Muscle layer of colon (tissue), 2 donors: ENCODE measurements around the gene ACTN3.

Experiments
- H3K27ac ChIP-seq: one replicate; pipeline ENCODE4 v1.7.0; 2013; ENCODE audit warnings: low read depth, mild to moderate bottlenecking, low read length, moderate library complexity
- H3K27me3 ChIP-seq, 2 donors: one replicate each; pipeline ENCODE4 v1.7.0; 2013; ENCODE audit warnings: low read length in 2 of 2, mild to moderate bottlenecking in 2 of 2; ENCODE audit not compliant: insufficient read depth in 2 of 2, control insufficient read depth in 1 of 2
- H3K36me3 ChIP-seq: one replicate; pipeline ENCODE4 v1.7.0; 2013; ENCODE audit warnings: mild to moderate bottlenecking, low read length; ENCODE audit not compliant: insufficient read depth
- H3K4me1 ChIP-seq: one replicate; pipeline ENCODE4 v1.7.0; 2013; ENCODE audit warnings: mild to moderate bottlenecking, low read length; ENCODE audit not compliant: insufficient read depth
- H3K4me3 ChIP-seq, 2 donors: one replicate each; pipeline ENCODE4 v1.7.0; 2013; ENCODE audit warnings: low read length in 2 of 2, low read depth in 1 of 2, mild to moderate bottlenecking in 1 of 2, moderate library complexity in 1 of 2
- H3K9ac ChIP-seq: one replicate; pipeline ENCODE4 v1.7.0; 2013; ENCODE audit warnings: low read length
- H3K9me3 ChIP-seq: one replicate; pipeline ENCODE4 v1.7.0; 2013; ENCODE audit warnings: mild to moderate bottlenecking, low read length
- donor health status: abdominal sarcoma.
- donor health status: Adenocarcinoma of cecum.

ACTN3 gene

DNA sequence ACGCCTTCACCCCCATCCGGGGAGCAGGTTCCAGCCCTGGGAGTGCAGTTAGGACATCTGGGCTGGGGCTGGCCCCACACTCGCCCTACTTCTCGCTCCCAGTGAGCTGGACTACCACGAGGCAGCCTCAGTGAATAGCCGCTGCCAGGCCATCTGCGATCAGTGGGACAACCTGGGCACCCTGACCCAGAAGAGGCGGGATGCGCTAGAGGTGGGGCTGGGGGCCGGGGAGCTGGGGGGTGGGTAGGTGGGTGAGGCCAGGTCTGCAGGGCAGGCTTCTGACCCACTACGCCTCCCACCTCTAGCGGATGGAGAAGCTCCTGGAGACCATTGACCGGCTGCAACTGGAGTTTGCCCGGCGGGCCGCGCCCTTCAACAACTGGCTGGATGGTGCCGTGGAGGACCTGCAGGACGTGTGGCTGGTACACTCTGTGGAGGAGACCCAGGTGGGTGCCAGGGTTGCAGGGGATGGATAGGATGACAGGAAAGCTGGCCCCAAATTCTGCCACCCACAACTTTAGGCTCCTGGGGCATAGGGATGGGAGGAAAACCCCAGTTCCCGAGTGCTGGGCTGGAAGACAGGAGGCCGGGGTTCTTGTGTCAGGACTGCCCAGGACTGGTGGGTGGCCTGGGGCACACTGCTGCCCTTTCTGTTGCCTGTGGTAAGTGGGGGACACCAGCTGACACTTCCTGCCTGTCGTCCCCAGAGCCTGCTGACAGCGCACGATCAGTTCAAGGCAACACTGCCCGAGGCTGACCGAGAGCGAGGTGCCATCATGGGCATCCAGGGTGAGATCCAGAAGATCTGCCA is 13.4 kb downstream of the ACTN3 start:
- Histone ChIP-seq H3K27me3 (no peaks in the 10 kb centered on the region), H3K4me3 (no peak overlapping the region), H3K4me1 (peaks cover 4% of the 10 kb centered on the region), H3K27ac (no peak overlapping the region), H3K9ac (no peak overlapping the region), H3K9me3 (no peaks in the 10 kb centered on the region), H3K36me3 (no peaks in the 10 kb centered on the region)

DNA sequence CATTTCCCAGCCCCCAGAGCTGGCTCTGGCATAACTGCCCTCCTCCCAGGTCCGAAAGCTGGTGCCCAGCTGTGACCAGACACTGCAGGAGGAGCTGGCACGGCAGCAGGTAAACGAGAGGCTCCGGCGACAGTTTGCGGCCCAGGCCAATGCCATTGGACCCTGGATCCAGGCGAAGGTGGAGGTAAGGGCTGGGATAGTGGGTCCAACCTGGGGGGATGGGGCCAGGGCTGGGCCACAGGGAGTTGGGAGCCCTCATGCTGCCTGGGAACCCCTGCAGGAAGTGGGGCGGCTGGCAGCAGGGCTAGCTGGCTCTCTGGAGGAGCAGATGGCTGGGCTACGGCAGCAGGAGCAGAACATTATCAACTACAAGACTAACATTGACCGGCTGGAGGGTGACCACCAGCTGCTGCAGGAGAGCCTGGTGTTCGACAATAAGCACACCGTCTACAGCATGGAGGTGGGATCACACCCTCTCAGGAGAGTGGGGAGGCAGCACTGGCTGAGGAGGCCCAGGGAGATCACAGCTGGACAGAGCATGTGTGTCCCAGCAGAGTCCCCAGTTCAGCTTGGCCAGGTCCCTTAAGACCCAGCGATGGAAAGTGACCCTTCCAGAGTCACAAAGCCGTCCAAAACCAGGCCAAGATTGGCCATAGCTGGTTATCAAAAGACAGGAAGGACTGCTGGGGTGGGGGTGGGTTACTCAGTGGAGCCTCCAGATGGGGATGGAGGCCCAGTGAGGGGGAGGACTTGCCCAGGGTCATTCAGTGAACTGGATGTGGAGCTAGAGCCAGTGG is 14.7 kb downstream of the ACTN3 start:
- no peak overlapping the region for H3K9ac ChIP-seq
- no peaks in the 10 kb centered on the region for H3K9me3 ChIP-seq
- peaks cover 4% of the 10 kb centered on the region for H3K36me3 ChIP-seq
- no peak overlapping the region for H3K4me3 ChIP-seq
- H3K27ac ChIP-seq = no peak overlapping the region
- H3K27me3 ChIP-seq = no peaks in the 10 kb centered on the region
- H3K4me1 ChIP-seq = peaks cover 4% of the 10 kb centered on the region

DNA sequence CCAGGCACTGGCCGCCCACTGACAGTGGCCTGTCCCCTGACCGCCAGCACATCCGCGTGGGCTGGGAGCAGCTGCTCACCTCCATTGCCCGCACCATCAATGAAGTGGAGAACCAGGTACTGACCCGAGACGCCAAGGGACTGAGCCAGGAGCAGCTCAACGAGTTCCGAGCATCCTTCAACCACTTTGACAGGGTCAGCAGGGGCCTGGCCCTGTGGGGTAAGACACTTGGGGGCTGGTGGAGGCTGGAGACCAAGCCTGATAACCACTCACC is 15.2 kb downstream of the ACTN3 start:
- peaks cover 4% of the 10 kb centered on the region for H3K36me3 ChIP-seq

DNA sequence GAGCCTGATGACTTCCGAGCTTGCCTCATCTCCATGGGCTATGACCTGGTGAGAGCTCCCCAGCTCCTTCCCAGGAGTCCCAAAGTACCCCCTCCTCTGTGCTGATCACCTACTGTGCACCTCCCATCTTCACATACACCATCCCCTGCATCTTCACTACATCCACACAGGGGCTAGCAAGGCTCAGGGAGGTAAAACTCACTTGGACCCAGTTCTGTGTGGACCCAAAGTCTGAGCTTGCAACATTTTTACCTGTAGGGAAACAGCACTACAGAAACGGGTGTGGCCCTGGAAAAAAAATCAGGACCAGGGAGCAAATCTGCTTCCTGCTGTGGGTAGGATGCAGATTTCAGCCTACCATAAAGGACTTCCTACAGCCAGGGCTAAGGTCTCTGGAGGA is 15.6 kb downstream of the ACTN3 start:
- no peak overlapping the region for H3K9ac ChIP-seq
- H3K4me3 ChIP-seq = no peak overlapping the region
- no peak overlapping the region for H3K27ac ChIP-seq
- peaks cover 7% of the 10 kb centered on the region for H3K4me1 ChIP-seq
- no peaks in the 10 kb centered on the region for H3K27me3 ChIP-seq
- H3K9me3 ChIP-seq = no peaks in the 10 kb centered on the region
- H3K36me3 ChIP-seq = peaks cover 4% of the 10 kb centered on the region

More for the DNA sequence above, 15.2 kb downstream of the ACTN3 start:
- Histone ChIP-seq H3K27me3 (no peaks in the 10 kb centered on the region), H3K4me3 (no peak overlapping the region), H3K27ac (no peak overlapping the region), H3K9me3 (no peaks in the 10 kb centered on the region), H3K4me1 (peaks cover 4% of the 10 kb centered on the region), H3K9ac (no peak overlapping the region)

DNA sequence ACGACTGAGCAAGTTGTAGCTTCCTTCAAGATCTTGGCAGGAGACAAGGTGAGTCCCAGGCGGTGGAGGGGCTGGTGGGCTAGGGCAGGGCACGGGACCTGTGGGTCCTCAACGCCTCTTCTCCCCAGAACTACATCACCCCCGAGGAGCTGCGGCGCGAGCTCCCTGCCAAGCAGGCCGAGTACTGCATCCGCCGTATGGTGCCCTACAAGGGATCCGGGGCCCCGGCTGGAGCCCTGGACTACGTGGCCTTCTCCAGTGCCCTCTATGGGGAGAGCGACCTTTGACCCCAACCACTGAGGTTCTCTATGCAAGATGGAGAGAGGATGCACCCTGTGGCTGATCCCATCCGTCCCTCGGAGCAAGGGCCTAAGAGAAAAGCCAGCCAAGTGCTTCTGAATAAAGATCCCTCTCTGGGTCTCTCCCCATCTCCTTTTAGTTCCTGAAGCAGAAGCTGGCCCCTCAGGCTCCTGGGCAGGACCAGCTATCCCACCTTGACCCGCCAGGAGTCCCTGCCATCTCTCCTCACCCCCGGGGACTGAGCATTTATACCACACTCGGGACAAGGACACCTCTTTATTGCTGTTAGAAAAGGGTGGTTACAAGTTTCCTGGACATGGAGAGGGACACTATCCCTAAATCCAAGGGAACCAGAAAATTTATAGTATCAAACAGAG is 16.3 kb downstream of the ACTN3 start:
- H3K4me3 ChIP-seq = no peak overlapping the region
- no peaks in the 10 kb centered on the region for H3K27me3 ChIP-seq
- H3K9ac ChIP-seq = no peak overlapping the region
- no peaks in the 10 kb centered on the region for H3K9me3 ChIP-seq
- peaks cover 4% of the 10 kb centered on the region for H3K36me3 ChIP-seq
- peaks cover 14% of the 10 kb centered on the region for H3K4me1 ChIP-seq
- no peak overlapping the region for H3K27ac ChIP-seq

DNA sequence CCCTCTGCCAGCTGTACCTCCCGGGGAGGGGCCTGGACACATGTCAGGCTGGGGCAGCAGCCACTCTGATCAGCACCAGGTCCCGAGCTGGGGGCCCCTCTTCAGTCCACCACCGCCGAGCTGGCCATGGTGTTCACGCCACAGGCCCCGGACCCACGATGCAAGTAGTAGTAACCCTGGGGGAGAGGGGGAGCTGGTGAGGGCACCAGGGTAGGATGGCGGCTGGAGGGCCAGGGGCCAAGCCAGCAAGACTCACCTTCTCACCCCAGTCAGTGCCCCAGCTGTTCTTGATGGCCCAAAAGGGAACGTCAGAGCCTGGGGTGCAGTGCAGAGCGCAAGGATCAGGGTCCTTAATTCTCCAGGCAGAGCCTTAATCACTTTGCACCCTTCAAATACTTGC is 17.1 kb downstream of the ACTN3 start:
- H3K9ac ChIP-seq = no peak overlapping the region
- no peak overlapping the region for H3K4me3 ChIP-seq
- no peak overlapping the region for H3K27ac ChIP-seq
- peaks cover 4% of the 10 kb centered on the region for H3K36me3 ChIP-seq
- peaks cover 16% of the 10 kb centered on the region for H3K4me1 ChIP-seq
- no peaks in the 10 kb centered on the region for H3K9me3 ChIP-seq
- no peaks in the 10 kb centered on the region for H3K27me3 ChIP-seq

- peaks cover 4% of the 10 kb centered on the region for H3K36me3 ChIP-seq
Measured at GRCh38 chr11:66564538-66564937, 17.8 kb downstream of the ACTN3 start.

GRCh38 chr11:66564984-66565383 is 18.3 kb downstream of the ACTN3 start:
- Histone ChIP-seq H3K27me3 (no peaks in the 10 kb centered on the region), H3K27ac (no peak overlapping the region), H3K9me3 (no peaks in the 10 kb centered on the region), H3K9ac (no peak overlapping the region), H3K4me3 (no peak overlapping the region), H3K4me1 (peaks cover 14% of the 10 kb centered on the region), H3K36me3 (peaks cover 4% of the 10 kb centered on the region)

More at GRCh38 chr11:66564538-66564937, 17.8 kb downstream of the ACTN3 start:
- H3K9ac ChIP-seq = no peak overlapping the region
- no peak overlapping the region for H3K4me3 ChIP-seq
- H3K4me1 ChIP-seq = peaks cover 14% of the 10 kb centered on the region
- no peak overlapping the region for H3K27ac ChIP-seq
- no peaks in the 10 kb centered on the region for H3K9me3 ChIP-seq
- H3K27me3 ChIP-seq = no peaks in the 10 kb centered on the region

DNA sequence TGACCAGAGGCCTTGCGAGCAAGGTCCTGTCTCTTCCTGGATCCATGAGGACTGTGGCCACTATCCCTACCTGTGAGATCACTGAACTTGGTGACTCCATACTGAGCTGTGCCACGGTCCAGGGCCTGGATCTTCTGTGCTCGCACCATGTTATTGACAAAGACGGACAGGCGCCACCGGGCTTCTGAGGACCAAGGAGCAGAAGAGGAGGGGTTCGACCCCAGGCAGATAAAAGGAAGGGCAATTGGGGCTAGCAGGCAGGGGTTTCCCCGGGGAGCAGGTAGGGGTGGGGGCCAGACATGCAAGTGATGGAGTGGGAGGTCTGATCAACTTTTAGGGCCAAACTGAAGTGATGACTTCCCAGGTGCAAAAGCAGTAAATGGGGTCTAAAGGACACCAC is 19.5 kb downstream of the ACTN3 start:
- no peak overlapping the region for H3K27ac ChIP-seq
- no peaks in the 10 kb centered on the region for H3K9me3 ChIP-seq
- peaks cover 4% of the 10 kb centered on the region for H3K36me3 ChIP-seq
- no peaks in the 10 kb centered on the region for H3K27me3 ChIP-seq
- H3K4me1 ChIP-seq = peaks cover 14% of the 10 kb centered on the region
- no peak overlapping the region for H3K9ac ChIP-seq
- H3K4me3 ChIP-seq = no peak overlapping the region

DNA sequence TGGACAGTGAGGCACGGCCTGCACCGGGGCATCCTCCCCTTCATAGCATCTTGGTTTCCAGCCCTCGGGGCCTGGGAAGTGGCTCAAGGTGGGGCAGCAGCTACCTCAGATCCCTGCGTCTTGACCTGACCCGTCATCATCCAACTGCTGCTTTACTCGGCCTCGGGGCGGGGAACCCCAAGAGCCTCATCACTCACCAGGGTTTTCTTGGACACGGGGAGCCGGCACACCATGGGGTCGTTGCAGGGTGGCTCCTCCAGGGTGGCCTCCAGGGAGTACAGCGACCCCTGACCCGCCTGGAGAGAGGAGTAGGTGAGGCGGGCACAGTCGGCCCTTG is 21.1 kb downstream of the ACTN3 start:
- Histone ChIP-seq H3K27me3 (no peaks in the 10 kb centered on the region), H3K4me1 (peaks cover 14% of the 10 kb centered on the region), H3K27ac (no peak overlapping the region), H3K9me3 (no peaks in the 10 kb centered on the region), H3K4me3 (peak overlapping the region; percentile 38 to 70), H3K36me3 (peaks cover 4% of the 10 kb centered on the region), H3K9ac (no peak overlapping the region)

DNA sequence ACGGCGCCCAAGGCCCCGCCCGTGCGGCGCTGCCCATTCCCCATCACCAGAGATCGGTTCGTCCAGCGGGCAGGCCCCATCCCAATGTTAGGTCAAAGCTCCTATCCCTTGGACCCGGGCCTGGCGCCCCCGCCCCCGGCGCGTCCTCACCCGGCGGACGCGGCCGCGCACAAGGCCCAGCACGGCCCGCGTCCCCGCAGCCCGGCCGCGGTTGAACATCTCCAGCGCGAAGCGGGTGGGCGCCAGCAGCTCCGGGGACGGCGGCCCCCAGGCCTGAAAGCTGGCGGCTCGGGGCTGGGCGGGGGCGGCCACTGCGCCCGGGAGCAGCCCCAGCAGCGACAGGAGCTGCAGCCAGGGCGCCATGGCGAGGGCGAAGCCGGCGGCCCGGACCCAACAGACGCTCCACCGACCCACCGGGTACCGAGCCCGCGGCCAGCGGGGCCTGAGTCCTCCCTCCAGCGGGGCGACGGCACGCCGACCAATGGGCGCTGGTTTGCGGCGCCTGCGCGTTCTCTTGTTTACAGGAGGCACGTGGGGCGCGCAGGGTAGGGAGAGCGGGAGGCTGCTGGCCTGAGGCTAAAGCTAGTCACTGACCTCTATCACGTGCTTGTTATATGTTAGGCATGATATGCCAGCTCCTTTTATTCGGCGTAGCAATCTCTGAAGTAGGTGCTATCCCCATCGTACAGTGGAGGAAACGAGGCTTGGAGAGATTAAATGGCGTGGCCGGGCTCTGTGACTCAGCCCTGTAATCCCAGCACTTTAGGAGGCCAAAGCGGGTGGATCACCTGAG is 21.6 kb downstream of the ACTN3 start, which contains the start of gene CTSF:
Gene CTSF (minus strand): TSS at position 483 of the 793 bp plus-strand sequence. CDS start 120 bp downstream, at position 363.
- H3K27ac ChIP-seq = peak within 1 kb of the TSS; percentile 52
- H3K9me3 ChIP-seq = no peaks in the 10 kb centered on the region
- no peaks in the 10 kb centered on the region for H3K27me3 ChIP-seq
- peaks cover 4% of the 10 kb centered on the region for H3K36me3 ChIP-seq
- H3K4me3 ChIP-seq = peak within 1 kb of the TSS; percentile 38 to 70
- H3K4me1 ChIP-seq = peaks cover 14% of the 10 kb centered on the region
- H3K9ac ChIP-seq = no peak within 1 kb of the TSS
